Measurements from ENCODE around the gene HCK. TPM values are rescaled to one million over a fixed set of nuclear protein-coding genes. Genes with fewer than 3 reads are reported as not detected.
A peak's percentile ranks its signal among the peaks of the same experiment; 100 is the strongest.

The HCK gene
- polyA plus RNA-seq, 1 of the 3 experiments (the other 2 are of a cell fraction) = not detected

DNA sequence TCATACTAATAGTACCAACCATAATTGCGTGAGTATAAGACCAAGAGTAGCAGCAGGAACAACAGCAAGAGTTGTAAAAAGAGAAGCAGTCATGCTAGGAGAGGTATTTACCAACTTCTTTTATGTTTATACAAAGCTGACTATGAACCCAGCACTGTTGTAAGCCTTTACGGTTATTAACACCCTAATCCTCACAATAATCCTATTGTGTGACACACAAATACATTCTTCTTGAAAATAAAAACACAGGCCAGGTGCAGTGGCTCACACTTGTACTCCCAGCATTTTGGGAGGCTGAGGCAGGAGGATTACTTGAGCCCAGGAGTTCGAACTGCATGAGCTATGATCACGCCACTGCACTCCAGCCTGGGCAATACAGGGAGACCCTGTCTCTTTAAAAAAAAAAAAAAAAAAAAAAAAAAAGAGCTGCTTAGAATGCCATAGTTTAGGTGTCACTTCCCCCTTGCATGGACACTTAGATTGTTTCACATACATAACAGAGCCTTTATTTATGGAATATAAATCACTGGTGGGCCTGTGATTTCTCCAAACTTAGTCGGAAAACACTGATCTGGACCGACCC, 20.2 kb downstream of the HCK start:
- Histone ChIP-seq H3K27me3 (ENCODE audit: insufficient read depth) (no peaks in the 10 kb centered on the region; the same call in none of the 2 replicates), H3K4me2 (no peak overlapping the region), H3K27ac (ENCODE audit: low read depth in 2 of 2, low read length in 1 of 2) (no peak overlapping the region), H3K79me2 (ENCODE audit: insufficient read depth) (no peaks in the 10 kb centered on the region), H3K4me3 (ENCODE audit: low read depth in 2 of 2, low read length in 1 of 2) (no peak overlapping the region), H3K9me2 (no peaks in the 10 kb centered on the region), H3K9ac (no peak overlapping the region), H3K4me1 (ENCODE audit: control insufficient read depth in 1 of 2, insufficient read depth in 2 of 2, low read depth in 1 of 2, low read length in 1 of 2) (no peaks in the 10 kb centered on the region; a peak in 1 of 4 replicates), H3F3A (replicated peaks; ENCODE audit: insufficient read depth) (peaks cover 4% of the 10 kb centered on the region), H3K9me3 (no peaks in the 10 kb centered on the region), H4K20me1 (ENCODE audit: insufficient read depth) (no peaks in the 10 kb centered on the region), H2AFZ (ENCODE audit: low read depth) (0 out of 2 replicates have a peak overlapping the region, but pooled peaks have one; percentile 52), H3K36me3 (replicated peaks in 1 of 2; ENCODE audit: control insufficient read depth in 1 of 2, insufficient read depth in 2 of 2, low read length in 1 of 2) (no peaks in the 10 kb centered on the region)
- DNase-seq = no peak
- POLR2A ChIA-PET = no interaction called here
- TF ChIP-seq SIN3A (IDR thresholded peaks at IDR 0.05; ENCODE audit: borderline replicate concordance, low read depth, low read length) (no peak), TAF1 (IDR thresholded peaks at IDR 0.05; ENCODE audit: borderline replicate concordance, low read depth, low read length) (no peak), MEF2A (IDR thresholded peaks at IDR 0.05; ENCODE audit: borderline replicate concordance, low read depth) (no peak), RAD21 (IDR thresholded peaks at IDR 0.05; ENCODE audit: low read length) (no peak), EZH2phosphoT487 (IDR thresholded peaks at IDR 0.05; ENCODE audit: borderline replicate concordance, low read depth) (no peak), EP300 (IDR thresholded peaks at IDR 0.05; ENCODE audit: borderline replicate concordance in 1 of 2, low read depth in 1 of 2, low read length in 1 of 2) (no peak), TEAD4 (IDR thresholded peaks at IDR 0.05; ENCODE audit: borderline replicate concordance, insufficient read depth) (no peak), CHD2 (IDR thresholded peaks at IDR 0.05; ENCODE audit: low read length, partially characterized antibody) (no peak), POLR2AphosphoS5 (IDR thresholded peaks at IDR 0.05; ENCODE audit: low read depth, low read length) (no peak), YY1 (IDR thresholded peaks at IDR 0.05; ENCODE audit: low read depth) (no peak), ELF1 (IDR thresholded peaks at IDR 0.05) (no peak)
- TF ChIP-seq, protein P1, sequence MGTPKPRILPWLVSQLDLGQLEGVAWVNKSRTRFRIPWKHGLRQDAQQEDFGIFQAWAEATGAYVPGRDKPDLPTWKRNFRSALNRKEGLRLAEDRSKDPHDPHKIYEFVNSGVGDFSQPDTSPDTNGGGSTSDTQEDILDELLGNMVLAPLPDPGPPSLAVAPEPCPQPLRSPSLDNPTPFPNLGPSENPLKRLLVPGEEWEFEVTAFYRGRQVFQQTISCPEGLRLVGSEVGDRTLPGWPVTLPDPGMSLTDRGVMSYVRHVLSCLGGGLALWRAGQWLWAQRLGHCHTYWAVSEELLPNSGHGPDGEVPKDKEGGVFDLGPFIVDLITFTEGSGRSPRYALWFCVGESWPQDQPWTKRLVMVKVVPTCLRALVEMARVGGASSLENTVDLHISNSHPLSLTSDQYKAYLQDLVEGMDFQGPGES (IDR thresholded peaks at IDR 0.05; ENCODE audit: low read depth, low read length) = no peak
- TF ChIP-seq, protein P2, sequence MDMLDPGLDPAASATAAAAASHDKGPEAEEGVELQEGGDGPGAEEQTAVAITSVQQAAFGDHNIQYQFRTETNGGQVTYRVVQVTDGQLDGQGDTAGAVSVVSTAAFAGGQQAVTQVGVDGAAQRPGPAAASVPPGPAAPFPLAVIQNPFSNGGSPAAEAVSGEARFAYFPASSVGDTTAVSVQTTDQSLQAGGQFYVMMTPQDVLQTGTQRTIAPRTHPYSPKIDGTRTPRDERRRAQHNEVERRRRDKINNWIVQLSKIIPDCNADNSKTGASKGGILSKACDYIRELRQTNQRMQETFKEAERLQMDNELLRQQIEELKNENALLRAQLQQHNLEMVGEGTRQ (IDR thresholded peaks at IDR 0.05; ENCODE audit: borderline replicate concordance, low read depth, low read length) = no peak
- 77% methylated on average over 6 of the region's 6 CpGs for WGBS (ENCODE audit: low lambda C conversion rate)
- CTCF ChIA-PET = interaction anchor here (0.7 to 1.1 kb wide), 2 partner anchors 15 to 19 kb away, joined by 3 read pairs; no protein-coding TSS in a partner anchor

DNA sequence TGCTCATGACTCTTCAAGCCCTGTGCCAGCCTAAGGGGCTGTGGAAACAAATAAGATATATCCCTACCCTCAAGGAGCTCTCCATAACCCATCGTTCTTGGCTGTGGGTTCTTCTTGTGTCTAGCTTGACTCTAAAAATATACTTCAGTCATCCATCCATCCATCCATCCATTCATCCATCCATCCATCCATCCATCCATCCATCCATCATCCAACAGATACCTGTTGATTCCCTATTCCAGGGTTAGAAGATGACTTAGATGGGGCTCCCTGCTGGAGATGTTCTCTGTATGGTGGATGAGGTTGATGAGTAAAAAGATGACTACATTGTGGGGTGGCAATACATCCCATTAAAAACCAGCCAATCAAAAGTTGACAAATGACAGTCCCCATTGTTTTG, 23.5 kb downstream of the HCK start:
- Histone ChIP-seq H3K9me3 (no peaks in the 10 kb centered on the region), H3K9me2 (no peaks in the 10 kb centered on the region), H3K4me1 (ENCODE audit: control insufficient read depth in 1 of 2, insufficient read depth in 2 of 2, low read depth in 1 of 2, low read length in 1 of 2) (no peaks in the 10 kb centered on the region; a peak in 1 of 4 replicates), H3K4me3 (ENCODE audit: low read depth in 2 of 2, low read length in 1 of 2) (no peak overlapping the region), H3F3A (replicated peaks; ENCODE audit: insufficient read depth) (no peaks in the 10 kb centered on the region), H3K27me3 (ENCODE audit: insufficient read depth) (no peaks in the 10 kb centered on the region; the same call in none of the 2 replicates), H4K20me1 (ENCODE audit: insufficient read depth) (no peaks in the 10 kb centered on the region), H3K79me2 (ENCODE audit: insufficient read depth) (no peaks in the 10 kb centered on the region), H2AFZ (ENCODE audit: low read depth) (no peak overlapping the region), H3K27ac (ENCODE audit: low read depth in 2 of 2, low read length in 1 of 2) (no peak overlapping the region), H3K9ac (no peak overlapping the region), H3K4me2 (no peak overlapping the region), H3K36me3 (replicated peaks in 1 of 2; ENCODE audit: control insufficient read depth in 1 of 2, insufficient read depth in 2 of 2, low read length in 1 of 2) (no peaks in the 10 kb centered on the region)
- no peak for DNase-seq
- TF ChIP-seq TCF12 (IDR thresholded peaks at IDR 0.05) = no peak
- no peak for TF ChIP-seq RCOR1 (IDR thresholded peaks at IDR 0.05; ENCODE audit: low read length)
- no peak for TF ChIP-seq RXRA (IDR thresholded peaks at IDR 0.05; ENCODE audit: borderline replicate concordance, low read depth)
- no peak for TF ChIP-seq FOXJ3 (CRISPR knock-in tag; IDR thresholded peaks at IDR 0.05)
- TF ChIP-seq GATA2 (CRISPR knock-in tag; IDR thresholded peaks at IDR 0.05) = no peak
- TF ChIP-seq, protein P3, sequence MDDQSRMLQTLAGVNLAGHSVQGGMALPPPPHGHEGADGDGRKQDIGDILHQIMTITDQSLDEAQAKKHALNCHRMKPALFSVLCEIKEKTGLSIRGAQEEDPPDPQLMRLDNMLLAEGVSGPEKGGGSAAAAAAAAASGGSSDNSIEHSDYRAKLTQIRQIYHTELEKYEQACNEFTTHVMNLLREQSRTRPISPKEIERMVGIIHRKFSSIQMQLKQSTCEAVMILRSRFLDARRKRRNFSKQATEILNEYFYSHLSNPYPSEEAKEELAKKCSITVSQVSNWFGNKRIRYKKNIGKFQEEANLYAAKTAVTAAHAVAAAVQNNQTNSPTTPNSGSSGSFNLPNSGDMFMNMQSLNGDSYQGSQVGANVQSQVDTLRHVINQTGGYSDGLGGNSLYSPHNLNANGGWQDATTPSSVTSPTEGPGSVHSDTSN (IDR thresholded peaks at IDR 0.05) = no peak
- no peak for TF ChIP-seq ZBTB33 (IDR thresholded peaks at IDR 0.05; ENCODE audit: borderline replicate concordance, low read depth)
- no peak for TF ChIP-seq EZH2phosphoT487 (IDR thresholded peaks at IDR 0.05; ENCODE audit: borderline replicate concordance, low read depth)
- TF ChIP-seq NRF1 (IDR thresholded peaks at IDR 0.05; ENCODE audit: low read depth, low read length) = no peak
- TF ChIP-seq ELF1 (IDR thresholded peaks at IDR 0.05) = no peak
- TF ChIP-seq SIN3A (IDR thresholded peaks at IDR 0.05; ENCODE audit: borderline replicate concordance, low read depth, low read length) = no peak
- no peak for TF ChIP-seq CHD2 (IDR thresholded peaks at IDR 0.05; ENCODE audit: low read length, partially characterized antibody)
- no peak for TF ChIP-seq TEAD4 (IDR thresholded peaks at IDR 0.05; ENCODE audit: borderline replicate concordance, insufficient read depth)
- CTCF ChIA-PET = interaction anchor here (1.0 to 2.7 kb wide), 2 partner anchors 16 to 44 kb away, joined by 3 to 17 read pairs; no protein-coding TSS in a partner anchor
- WGBS (ENCODE audit: low lambda C conversion rate) = 88% methylated on average over 1 of the region's 1 CpG
- POLR2A ChIA-PET = no interaction called here

All from SK-N-SH (cell line).